Ovary (tissue), 9 donors: ENCODE results near the gene NR2F2. TPM values are rescaled to one million over a fixed set of nuclear protein-coding genes. Genes with fewer than 3 reads are reported as not detected.

ENCODE experiments used
- DNase-seq, 5 donors: peaks; one replicate each; pipeline ENCODE4 v3.0.0-alpha.2; 2019 to 2020
- H3K27ac ChIP-seq, 2 donors: fragments of 200-600 bp; one replicate each; pipeline versions ENCODE4 v1.5.1 to v1.8.0; 2019 to 2022
- H3K27me3 ChIP-seq: fragments of 200-600 bp; one replicate; pipeline ENCODE4 v1.8.0; 2022
- H3K36me3 ChIP-seq: fragments of 200-600 bp; sonication (generic); one replicate; pipeline ENCODE4 v1.5.1; 2019
- H3K4me1 ChIP-seq: one replicate; pipeline ENCODE4 v1.8.1; 2013; ENCODE audit warnings: mild to moderate bottlenecking, moderate library complexity; ENCODE audit not compliant: insufficient read depth
- H3K4me3 ChIP-seq: fragments of 200-600 bp; sonication (generic); one replicate; pipeline ENCODE4 v1.5.1; 2017
- H3K9me3 ChIP-seq, 2 donors: fragments of 200-600 bp in 1 of 2; sonication (generic) in 1 of 2; one replicate each; pipeline versions ENCODE4 v1.5.1 to v1.8.1; 2013 to 2019; ENCODE audit warnings: mild to moderate bottlenecking in 1 of 2, moderate library complexity in 1 of 2
- CTCF ChIP-seq, 3 donors: fragments of 450-650 bp in 2 of 3; fragments of 200-600 bp in 1 of 3; IDR thresholded peaks; one replicate each; pipeline versions ENCODE4 v1.5.1 to v1.8.0; 2016 to 2022; ENCODE audit warnings: antibody characterized with exemption in 3 of 3, mild to moderate bottlenecking in 1 of 3
- EP300 ChIP-seq: sonication (generic); formaldehyde crosslinking; IDR thresholded peaks from one replicate; pipeline ENCODE4 v1.6.1; 2017; ENCODE audit warnings: antibody characterized with exemption
- POLR2A ChIP-seq: fragments of 450-650 bp; IDR thresholded peaks from one replicate; pipeline ENCODE4 v1.6.1; 2017; ENCODE audit warnings: antibody characterized with exemption, mild to moderate bottlenecking, moderate library complexity
- WGBS, 3 donors: extraction: QIAGEN DNeasy Blood & Tissue Kit in 1 of 3; methylation state at CpG; one replicate each; pipeline versions ENCODE4 v1.1.5 to v1.1.7; 2013 to 2017; 5-methylcytosine and 5-hydroxymethylcytosine counted together
- intact Hi-C, 4 donors: fragments of 100-400 bp; cut with DNase I; formaldehyde crosslinking; loops; one replicate each; pipeline versions ENCODE4 v1.11.0 to v1.15.1; 2022 to 2023
- polyA plus RNA-seq, 2 donors: library from polyadenylated mRNA; stranded (reverse); fragments of 200-250 nt in 1 of 2; fragments of 350-450 nt in 1 of 2; fragmentation: Illumina TruSeq in 1 of 2; extraction: RNeasy Lipid Tissue Mini Kit (QIAGEN cat#74804) in 1 of 2; gene quantifications; one replicate each; pipeline ENCODE4 v1.2.3, GENCODE V29; 2013 to 2014
- total RNA-seq, 7 donors: library from RNA; depleted of rRNA in 2 of 7; stranded (reverse); fragments of >200 nt in 2 of 7; fragmentation: NEBNext Ultra II Directional in 3 of 7; extraction: Animal tissue kit (Norgen Biotek cat#: 25700) in 3 of 7; gene quantifications; one replicate each; pipeline versions ENCODE4 v1.1.0 to v1.2.4, GENCODE V29; 2016 to 2023
- donor health status: DM: no; HTN: no; CAD: no; lungs with moderate emphysema.
- donor health status: DM: no; HTN: no; CAD: no.
- donor health status: Bipolar disorder and iron deficiency.
- donor health status: DM: yes; HTN: yes; CAD: no.
- donor health status: DM: no; HTN: no; CAD: no.
- donor health status: DM: yes; HTN: yes; CAD: no.

NR2F2 gene
- total and polyA plus RNA-seq, 9 donors = 68.6 to 424 (median 343) TPM

GRCh38 chr15:96325541-96326327 lies 4.8 kb upstream of the NR2F2 start:
- Histone ChIP-seq H3K36me3 (no peaks in the 10 kb centered on the region), H3K4me1 (peaks cover 3% of the 10 kb centered on the region), H3K4me3 (peak overlapping the region; percentile 73), H3K27me3 (no peaks in the 10 kb centered on the region), H3K27ac (peak overlapping the region; percentile 82 to 98), H3K9me3 (no peaks in the 10 kb centered on the region)
- intact Hi-C loops = loop anchor here (5.0 to 10.0 kb wide), 9 partner anchors 141 to 1061 kb away; no protein-coding TSS in a partner anchor
- 2 to 6% (median 5%) methylated on average over 17 of the region's 17 CpGs for WGBS, 3 donors
- TF ChIP-seq POLR2A = no peak
- TF ChIP-seq EP300 = no peak
- no peak for TF ChIP-seq CTCF (IDR thresholded peaks at IDR 0.05)
- peak in 2 of 5 donors; percentile 18 to 25 for DNase-seq

DNA sequence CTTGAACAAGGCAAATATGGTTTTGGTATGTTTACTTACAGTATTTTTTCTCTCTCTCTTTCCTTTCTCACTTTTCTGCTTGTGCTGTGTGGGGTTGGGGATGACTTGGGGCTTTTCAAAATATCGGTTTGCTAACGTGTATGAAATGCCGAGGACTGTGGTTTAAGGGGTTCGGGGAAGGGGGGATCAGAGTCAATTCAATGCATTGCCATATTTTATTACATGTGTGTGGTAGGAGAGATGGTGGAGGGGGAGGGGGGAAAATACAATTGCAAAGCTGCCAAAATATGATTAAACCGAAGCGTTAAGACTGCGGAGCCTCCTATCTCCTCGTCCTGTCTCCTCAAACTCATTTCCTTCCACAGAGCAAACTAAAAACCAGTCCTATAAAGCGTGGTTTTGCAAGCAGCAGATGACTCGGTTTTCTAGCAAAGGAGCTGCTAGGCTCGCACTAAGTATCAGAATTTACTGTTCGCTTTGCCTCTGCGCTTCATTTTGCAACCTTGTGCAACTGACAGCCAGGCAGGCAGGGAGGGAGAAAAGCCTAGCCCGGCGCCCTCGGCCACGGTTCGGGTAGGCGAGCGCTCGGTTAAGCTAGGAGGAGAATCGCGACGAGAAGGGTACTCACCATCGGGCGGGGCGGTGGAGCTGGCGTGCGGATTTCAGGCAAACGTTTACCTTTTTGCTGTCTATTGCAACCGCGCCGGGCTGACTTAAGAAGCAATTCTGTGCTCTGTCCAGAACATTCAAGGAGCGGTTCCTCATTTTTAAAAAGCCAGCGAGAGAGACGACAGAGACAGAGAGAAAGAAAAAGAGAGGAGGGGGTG lies 4.0 kb upstream of the NR2F2 start:
- peaks cover 3% of the 10 kb centered on the region for H3K4me1 ChIP-seq
- intact Hi-C loops = loop anchor here (5.0 to 10.0 kb wide), 9 partner anchors 142 to 1062 kb away; no protein-coding TSS in a partner anchor
- peak; percentile 59 to 70 (median 66) for DNase-seq

DNA sequence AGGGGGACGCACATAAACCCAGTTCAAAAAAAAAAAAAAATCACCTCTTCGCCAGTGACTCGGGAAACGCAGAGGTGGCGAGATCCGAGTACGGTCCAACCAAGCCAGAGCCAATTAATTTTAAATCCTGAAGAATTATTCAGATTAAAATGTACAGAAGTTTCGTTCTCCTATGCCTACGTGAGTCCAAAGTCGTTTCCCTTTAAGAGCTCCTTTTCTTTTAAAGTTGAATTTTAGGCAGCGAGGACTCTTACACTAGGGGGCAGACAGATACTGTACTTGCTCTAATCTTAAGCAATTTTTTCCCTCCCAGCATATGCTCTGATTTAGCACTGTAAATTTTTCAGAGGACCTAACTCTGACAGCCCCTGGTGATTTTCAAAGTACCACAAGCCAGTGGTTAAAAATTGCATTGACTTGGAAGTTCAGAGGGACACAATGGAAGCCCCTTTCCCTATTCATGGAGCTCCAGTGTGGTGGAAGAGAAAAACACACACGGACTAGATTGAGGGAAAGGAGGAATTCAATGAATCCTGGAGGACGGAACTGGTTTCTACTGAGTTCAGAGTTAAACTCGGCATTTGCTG lies 3.3 kb upstream of the NR2F2 start:
- Histone ChIP-seq H3K9me3 (no peaks in the 10 kb centered on the region), H3K4me3 (peak overlapping the region; percentile 73), H3K27me3 (no peaks in the 10 kb centered on the region), H3K36me3 (no peaks in the 10 kb centered on the region), H3K27ac (peak overlapping the region; percentile 82 to 98), H3K4me1 (peaks cover 3% of the 10 kb centered on the region)
- intact Hi-C loops = loop anchor here (5.0 to 10.0 kb wide), 9 partner anchors 142 to 1062 kb away; no protein-coding TSS in a partner anchor
- 0 to 1% (median 0%) methylated on average over 14 of the region's 14 CpGs for WGBS, 3 donors
- TF ChIP-seq EP300 (no peak), CTCF (IDR thresholded peaks at IDR 0.05) (peak; percentile 61 to 85 (median 85))
- peak in 2 of 5 donors; percentile 36 to 58 for DNase-seq

More for the DNA sequence above, 4.0 kb upstream of the NR2F2 start:
- Histone ChIP-seq H3K9me3 (no peaks in the 10 kb centered on the region), H3K27me3 (no peaks in the 10 kb centered on the region), H3K27ac (peak overlapping the region; percentile 82 to 98), H3K36me3 (no peaks in the 10 kb centered on the region), H3K4me3 (peak overlapping the region; percentile 73)
- TF ChIP-seq EP300 = no peak
- 0 to 1% (median 0%) methylated on average over 36 of the region's 36 CpGs for WGBS, 3 donors

- no peaks in the 10 kb centered on the region for H3K36me3 ChIP-seq
- intact Hi-C loops = loop anchor here (5.0 to 10.0 kb wide), 9 partner anchors 144 to 1064 kb away; no protein-coding TSS in a partner anchor
- TF ChIP-seq EP300 (no peak), POLR2A (no peak), CTCF (IDR thresholded peaks at IDR 0.05) (no peak)
- H3K27ac ChIP-seq = peak overlapping the region; percentile 29 to 98
- peaks cover 3% of the 10 kb centered on the region for H3K4me1 ChIP-seq
- no peak for DNase-seq
- no peaks in the 10 kb centered on the region for H3K9me3 ChIP-seq
- no peaks in the 10 kb centered on the region for H3K27me3 ChIP-seq
- 7 to 11% (median 8%) methylated on average over 7 of the region's 7 CpGs for WGBS, 3 donors
- peak overlapping the region; percentile 73 for H3K4me3 ChIP-seq
Measured at GRCh38 chr15:96328181-96328876, 2.2 kb upstream of the NR2F2 start.
